ENCODE results near the gene KRT6C.

Gene KRT6C

GRCh38 chr12:52474212-52474611 lies 607 bp upstream of the KRT6C start:
- TF ChIP-seq CTCF (IDR thresholded peaks at IDR 0.05; ENCODE audit: low read depth, low read length, missing control alignments), result no peak
- H3K27ac ChIP-seq, result no peak overlapping the region
- in situ Hi-C loops (cut with HindIII; ENCODE audit: low pct_ligation_motif_present, low sequenced_read_pairs), result no loop called here
- no peaks in the 10 kb centered on the region for H3K36me3 ChIP-seq (replicated peaks)
- no peak for DNase-seq
- no peaks in the 10 kb centered on the region for H3K27me3 ChIP-seq (replicated peaks)
- H3K4me3 ChIP-seq (ENCODE audit: low read depth, low read length), result no peak overlapping the region

GRCh38 chr12:52469853-52470252 lies 3.8 kb downstream of the KRT6C start:
- no peak for DNase-seq
- H3K27me3 ChIP-seq (replicated peaks), result no peaks in the 10 kb centered on the region
- no peak overlapping the region for H3K27ac ChIP-seq
- no peak overlapping the region for H3K4me3 ChIP-seq (ENCODE audit: low read depth, low read length)
- in situ Hi-C loops (cut with HindIII; ENCODE audit: low pct_ligation_motif_present, low sequenced_read_pairs), result no loop called here
- no peak for TF ChIP-seq CTCF (IDR thresholded peaks at IDR 0.05; ENCODE audit: low read depth, low read length, missing control alignments)
- no peaks in the 10 kb centered on the region for H3K36me3 ChIP-seq (replicated peaks)

- TF ChIP-seq CTCF (IDR thresholded peaks at IDR 0.05; ENCODE audit: low read depth, low read length, missing control alignments), result no peak
- in situ Hi-C loops (cut with HindIII; ENCODE audit: low pct_ligation_motif_present, low sequenced_read_pairs), result no loop called here
- peaks cover 5% of the 10 kb centered on the region for H3K27me3 ChIP-seq (replicated peaks)
- H3K4me3 ChIP-seq (ENCODE audit: low read depth, low read length), result no peak overlapping the region
- no peaks in the 10 kb centered on the region for H3K36me3 ChIP-seq (replicated peaks)
- H3K27ac ChIP-seq, result no peak overlapping the region
- no peak for DNase-seq
These were observed 8.7 kb downstream of the KRT6C start for GRCh38 chr12:52464897-52465296.

- no peak for TF ChIP-seq CTCF (IDR thresholded peaks at IDR 0.05; ENCODE audit: low read depth, low read length, missing control alignments)
- peaks cover 5% of the 10 kb centered on the region for H3K27me3 ChIP-seq (replicated peaks)
- no peak overlapping the region for H3K4me3 ChIP-seq (ENCODE audit: low read depth, low read length)
- no peak for DNase-seq
- no peak overlapping the region for H3K27ac ChIP-seq
- in situ Hi-C loops (cut with HindIII; ENCODE audit: low pct_ligation_motif_present, low sequenced_read_pairs), result no loop called here
- no peaks in the 10 kb centered on the region for H3K36me3 ChIP-seq (replicated peaks)
These were observed 11.9 kb downstream of the KRT6C start for GRCh38 chr12:52461693-52462092.

GRCh38 chr12:52458861-52459260 lies 14.7 kb downstream of the KRT6C start:
- in situ Hi-C loops (cut with HindIII; ENCODE audit: low pct_ligation_motif_present, low sequenced_read_pairs), result no loop called here
- TF ChIP-seq CTCF (IDR thresholded peaks at IDR 0.05; ENCODE audit: low read depth, low read length, missing control alignments), result no peak
- no peak overlapping the region for H3K4me3 ChIP-seq (ENCODE audit: low read depth, low read length)

GRCh38 chr12:52455821-52456220 lies 17.8 kb downstream of the KRT6C start:
- Histone ChIP-seq H3K27ac (no peak overlapping the region), H3K36me3 (replicated peaks) (no peaks in the 10 kb centered on the region), H3K4me3 (ENCODE audit: low read depth, low read length) (no peak overlapping the region), H3K27me3 (replicated peaks) (no peaks in the 10 kb centered on the region)
- no peak for DNase-seq
- no peak for TF ChIP-seq CTCF (IDR thresholded peaks at IDR 0.05; ENCODE audit: low read depth, low read length, missing control alignments)
- in situ Hi-C loops (cut with HindIII; ENCODE audit: low pct_ligation_motif_present, low sequenced_read_pairs), result no loop called here

More at GRCh38 chr12:52458861-52459260, 14.7 kb downstream of the KRT6C start:
- no peak overlapping the region for H3K27ac ChIP-seq
- no peak for DNase-seq
- no peaks in the 10 kb centered on the region for H3K36me3 ChIP-seq (replicated peaks)
- H3K27me3 ChIP-seq (replicated peaks), result peaks cover 5% of the 10 kb centered on the region
